Thyroid gland (tissue), 4 donors: ENCODE results near the gene MINK1.

ENCODE experiments used
- POLR2A ChIP-seq, 2 donors: fragments of 450-650 bp; IDR thresholded peaks; one replicate each; pipeline ENCODE4 v1.6.1; 2017; ENCODE audit warnings: antibody characterized with exemption in 2 of 2, mild to moderate bottlenecking in 2 of 2, moderate library complexity in 1 of 2
- TF ChIP-seq, protein P1 (sequence below), 6 experiments: fragments of 200-600 bp in 3 of 6; fragments of 450-650 bp in 3 of 6; sonication (generic) in 3 of 6; IDR thresholded peaks; one replicate each; pipeline ENCODE4 v1.5.1; 2016 to 2019; ENCODE audit warnings: antibody characterized with exemption in 6 of 6, mild to moderate bottlenecking in 2 of 6, inconsistent platforms in 1 of 6, moderate library complexity in 1 of 6

DNA sequence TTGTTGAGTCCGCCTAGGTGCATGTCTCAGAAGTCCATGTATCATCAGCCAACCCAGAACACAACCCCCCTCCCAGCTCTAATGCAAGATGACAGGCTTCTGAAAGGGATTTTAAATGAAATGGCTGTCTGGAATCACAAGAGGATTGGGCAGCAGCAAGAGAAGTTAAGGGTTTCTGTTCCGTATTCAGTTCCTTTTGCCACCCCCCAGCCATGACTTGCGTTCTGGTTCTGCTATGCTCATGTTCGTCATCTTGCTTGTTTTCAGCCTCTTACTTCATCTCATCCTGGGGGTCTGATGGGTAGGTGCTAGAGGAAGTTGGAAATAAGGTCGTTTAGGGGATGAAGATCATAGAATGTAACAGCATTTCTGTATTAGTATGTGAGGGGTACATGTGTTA is 12.0 kb downstream of the MINK1 start:
- TF ChIP-seq, protein P1, sequence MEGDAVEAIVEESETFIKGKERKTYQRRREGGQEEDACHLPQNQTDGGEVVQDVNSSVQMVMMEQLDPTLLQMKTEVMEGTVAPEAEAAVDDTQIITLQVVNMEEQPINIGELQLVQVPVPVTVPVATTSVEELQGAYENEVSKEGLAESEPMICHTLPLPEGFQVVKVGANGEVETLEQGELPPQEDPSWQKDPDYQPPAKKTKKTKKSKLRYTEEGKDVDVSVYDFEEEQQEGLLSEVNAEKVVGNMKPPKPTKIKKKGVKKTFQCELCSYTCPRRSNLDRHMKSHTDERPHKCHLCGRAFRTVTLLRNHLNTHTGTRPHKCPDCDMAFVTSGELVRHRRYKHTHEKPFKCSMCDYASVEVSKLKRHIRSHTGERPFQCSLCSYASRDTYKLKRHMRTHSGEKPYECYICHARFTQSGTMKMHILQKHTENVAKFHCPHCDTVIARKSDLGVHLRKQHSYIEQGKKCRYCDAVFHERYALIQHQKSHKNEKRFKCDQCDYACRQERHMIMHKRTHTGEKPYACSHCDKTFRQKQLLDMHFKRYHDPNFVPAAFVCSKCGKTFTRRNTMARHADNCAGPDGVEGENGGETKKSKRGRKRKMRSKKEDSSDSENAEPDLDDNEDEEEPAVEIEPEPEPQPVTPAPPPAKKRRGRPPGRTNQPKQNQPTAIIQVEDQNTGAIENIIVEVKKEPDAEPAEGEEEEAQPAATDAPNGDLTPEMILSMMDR (IDR thresholded peaks at IDR 0.05): no peak
- no peak for TF ChIP-seq POLR2A (IDR thresholded peaks at IDR 0.05)
